ENCODE data around the gene MTFR2. TPM values are rescaled to one million over a fixed set of nuclear protein-coding genes. Genes with fewer than 3 reads are reported as not detected.
A peak's percentile ranks its signal among the peaks of the same experiment; 100 is the strongest.

Gene MTFR2
- total and polyA plus RNA-seq, 2 of the 13 experiments (the other 11 are each of a cell fraction or from before 2014, with no cell fraction given), result 6.7 to 10.7 TPM

DNA sequence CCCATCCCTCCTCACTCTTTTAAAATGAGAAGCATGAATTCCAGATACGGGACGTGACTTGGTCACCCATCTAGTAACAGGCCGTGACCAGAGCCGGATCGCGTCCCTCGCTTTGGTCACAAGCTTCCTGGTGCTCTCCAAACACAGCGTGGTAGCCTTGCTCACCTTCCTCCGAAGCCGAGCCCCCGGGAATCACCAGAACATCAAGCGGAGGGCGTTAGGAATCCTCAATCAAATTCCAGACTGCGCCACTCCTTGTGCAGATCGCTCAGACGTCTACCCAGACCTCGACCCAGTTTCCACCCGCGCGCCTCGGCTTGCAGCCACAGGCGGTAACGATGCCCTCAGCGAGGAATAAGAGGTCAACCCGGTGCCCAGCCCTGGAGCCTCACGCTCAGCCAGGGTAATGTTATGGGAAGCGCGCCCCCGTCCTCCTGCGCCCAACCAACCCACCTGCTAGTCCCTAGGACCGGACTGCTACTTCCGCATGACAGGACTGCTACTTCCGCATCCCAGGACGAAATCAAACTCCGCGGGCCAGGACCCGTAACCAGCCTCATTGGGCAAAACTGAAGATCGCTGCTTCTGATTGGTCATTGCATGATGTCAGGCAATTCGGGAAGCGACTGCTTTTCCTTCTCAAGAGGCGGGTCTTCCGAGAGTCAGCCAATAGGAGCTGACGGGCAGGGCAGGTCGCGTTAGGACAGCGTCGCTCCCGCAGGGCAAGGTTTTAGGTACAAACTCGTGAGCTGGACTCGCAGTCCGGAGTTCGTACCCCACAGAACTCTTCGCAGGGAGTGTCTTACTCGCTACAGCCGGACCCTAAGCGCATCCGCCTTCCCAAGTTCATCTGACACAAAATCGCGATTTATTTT lies at the start of gene MTFR2 (continued):
- TF ChIP-seq, protein P1, sequence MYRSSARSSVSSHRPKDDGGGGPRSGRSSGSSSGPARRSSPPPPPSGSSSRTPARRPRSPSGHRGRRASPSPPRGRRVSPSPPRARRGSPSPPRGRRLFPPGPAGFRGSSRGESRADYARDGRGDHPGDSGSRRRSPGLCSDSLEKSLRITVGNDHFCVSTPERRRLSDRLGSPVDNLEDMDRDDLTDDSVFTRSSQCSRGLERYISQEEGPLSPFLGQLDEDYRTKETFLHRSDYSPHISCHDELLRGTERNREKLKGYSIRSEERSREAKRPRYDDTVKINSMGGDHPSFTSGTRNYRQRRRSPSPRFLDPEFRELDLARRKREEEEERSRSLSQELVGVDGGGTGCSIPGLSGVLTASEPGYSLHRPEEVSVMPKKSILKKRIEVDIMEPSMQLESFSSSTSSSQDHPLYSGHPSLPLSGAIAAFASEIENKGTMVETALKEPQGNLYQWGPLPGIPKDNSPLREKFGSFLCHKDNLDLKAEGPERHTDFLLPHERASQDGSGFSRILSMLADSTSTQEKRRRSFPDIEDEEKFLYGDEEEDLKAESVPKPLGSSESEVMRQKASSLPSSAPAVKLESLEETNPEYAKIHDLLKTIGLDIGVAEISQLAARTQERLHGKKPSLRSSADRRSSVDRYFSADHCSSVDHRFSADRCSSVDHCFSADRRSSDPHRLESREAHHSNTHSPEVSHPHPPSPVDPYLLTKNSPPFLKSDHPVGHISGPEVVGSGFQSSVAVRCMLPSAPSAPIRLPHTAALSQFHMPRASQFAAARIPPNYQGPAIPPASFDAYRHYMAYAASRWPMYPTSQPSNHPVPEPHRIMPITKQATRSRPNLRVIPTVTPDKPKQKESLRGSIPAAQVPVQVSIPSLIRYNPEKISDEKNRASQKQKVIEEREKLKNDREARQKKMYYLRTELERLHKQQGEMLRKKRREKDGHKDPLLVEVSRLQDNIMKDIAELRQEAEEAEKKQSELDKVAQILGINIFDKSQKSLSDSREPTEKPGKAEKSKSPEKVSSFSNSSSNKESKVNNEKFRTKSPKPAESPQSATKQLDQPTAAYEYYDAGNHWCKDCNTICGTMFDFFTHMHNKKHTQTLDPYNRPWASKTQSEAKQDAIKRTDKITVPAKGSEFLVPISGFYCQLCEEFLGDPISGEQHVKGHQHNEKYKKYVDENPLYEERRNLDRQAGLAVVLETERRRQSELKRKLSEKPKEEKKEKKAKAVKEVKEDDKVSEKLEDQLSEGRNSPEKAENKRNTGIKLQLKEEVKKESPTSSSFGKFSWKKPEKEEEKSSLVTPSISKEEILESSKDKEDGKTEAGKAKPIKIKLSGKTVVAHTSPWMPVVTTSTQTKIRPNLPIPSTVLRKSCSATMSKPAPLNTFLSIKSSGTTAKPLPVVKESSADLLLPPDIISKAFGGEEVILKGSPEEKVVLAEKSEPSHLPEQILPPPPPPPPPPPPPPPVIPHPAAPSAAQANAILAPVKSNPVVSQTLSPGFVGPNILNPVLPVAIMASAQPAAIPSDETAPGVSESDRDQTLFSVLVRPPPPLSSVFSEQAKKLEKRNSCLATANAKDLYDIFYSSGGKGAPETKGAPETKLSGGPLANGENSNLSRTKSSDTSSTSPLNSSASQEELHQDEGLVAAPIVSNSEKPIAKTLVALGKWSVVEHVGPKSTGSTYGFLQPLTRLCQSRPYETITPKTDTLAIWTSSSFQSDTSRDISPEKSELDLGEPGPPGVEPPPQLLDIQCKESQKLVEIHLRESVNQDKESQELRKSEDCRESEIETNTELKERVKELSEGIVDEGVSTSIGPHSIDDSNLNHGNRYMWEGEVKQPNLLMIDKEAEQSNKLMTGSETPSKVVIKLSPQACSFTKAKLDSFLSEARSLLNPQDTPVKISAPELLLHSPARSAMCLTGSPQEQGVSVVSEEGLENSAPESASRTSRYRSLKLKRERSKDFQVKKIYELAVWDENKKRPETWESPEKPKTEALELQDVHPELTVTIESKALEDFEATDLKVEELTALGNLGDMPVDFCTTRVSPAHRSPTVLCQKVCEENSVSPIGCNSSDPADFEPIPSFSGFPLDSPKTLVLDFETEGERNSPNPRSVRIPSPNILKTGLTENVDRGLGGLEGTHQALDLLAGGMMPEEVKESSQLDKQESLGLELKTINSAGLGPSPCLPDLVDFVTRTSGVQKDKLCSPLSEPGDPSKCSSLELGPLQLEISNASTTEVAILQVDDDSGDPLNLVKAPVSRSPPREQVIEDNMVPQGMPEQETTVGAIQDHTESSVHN (CRISPR knock-in tag; IDR thresholded peaks at IDR 0.05), result no peak
- TF ChIP-seq ZNF446 (CRISPR knock-in tag; IDR thresholded peaks at IDR 0.05) (no peak), ZSCAN20 (CRISPR knock-in tag; IDR thresholded peaks at IDR 0.05; ENCODE audit: borderline replicate concordance) (no peak), CEBPB (IDR thresholded peaks at IDR 0.05; ENCODE audit: borderline replicate concordance, low read depth, low read length) (peak; percentile 54; the same call in 1 of the 2 replicates), XRCC5 (optimal IDR thresholded peaks at IDR 0.05; ENCODE audit: low read length) (peak; percentile 94), ZNF501 (CRISPR knock-in tag; IDR thresholded peaks at IDR 0.05) (peak; percentile 96), ZNF607 (CRISPR knock-in tag; IDR thresholded peaks at IDR 0.05; ENCODE audit: borderline replicate concordance) (0 out of 2 replicates have a peak, but pooled peaks have one; percentile 35), KDM3A (CRISPR knock-in tag; IDR thresholded peaks at IDR 0.05; ENCODE audit: low read depth) (0 out of 2 replicates have a peak, but pooled peaks have one; percentile 30), HNRNPK (IDR thresholded peaks at IDR 0.05; ENCODE audit: low read depth, low read length, poor library complexity, severe bottlenecking) (no peak), CENPX (CRISPR knock-in tag; IDR thresholded peaks at IDR 0.05) (no peak), FOXM1 (CRISPR knock-in tag; IDR thresholded peaks at IDR 0.05) (0 out of 2 replicates have a peak, but pooled peaks have one; percentile 14), ZNF841 (CRISPR knock-in tag; IDR thresholded peaks at IDR 0.05; ENCODE audit: borderline replicate concordance) (no peak), ZNF644 (CRISPR knock-in tag; IDR thresholded peaks at IDR 0.05; ENCODE audit: low read depth) (no peak), ZNF670 (CRISPR knock-in tag; IDR thresholded peaks at IDR 0.05; ENCODE audit: borderline replicate concordance) (peak; percentile 77)
- TF ChIP-seq, protein P2, sequence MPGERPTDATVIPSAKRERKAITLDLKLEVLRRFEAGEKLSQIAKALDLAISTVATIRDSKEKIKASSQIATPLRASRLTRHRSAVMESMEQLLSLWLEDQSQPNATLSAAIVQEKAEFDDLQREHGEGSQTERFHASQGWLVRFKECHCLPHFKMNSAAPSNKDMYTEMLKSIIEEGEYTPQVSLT (CRISPR knock-in tag; IDR thresholded peaks at IDR 0.05; ENCODE audit: borderline replicate concordance, low read depth), result no peak
- TF ChIP-seq, protein P3, sequence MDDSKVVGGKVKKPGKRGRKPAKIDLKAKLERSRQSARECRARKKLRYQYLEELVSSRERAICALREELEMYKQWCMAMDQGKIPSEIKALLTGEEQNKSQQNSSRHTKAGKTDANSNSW (CRISPR knock-in tag; IDR thresholded peaks at IDR 0.05; ENCODE audit: borderline replicate concordance), result no peak
- TF ChIP-seq, protein P4, sequence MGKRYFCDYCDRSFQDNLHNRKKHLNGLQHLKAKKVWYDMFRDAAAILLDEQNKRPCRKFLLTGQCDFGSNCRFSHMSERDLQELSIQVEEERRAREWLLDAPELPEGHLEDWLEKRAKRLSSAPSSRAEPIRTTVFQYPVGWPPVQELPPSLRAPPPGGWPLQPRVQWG (CRISPR knock-in tag; IDR thresholded peaks at IDR 0.05; ENCODE audit: borderline replicate concordance, low read depth), result no peak

All from HepG2 (cell line).